ENCODE measurements around the gene TET2.

The TET2 gene

DNA sequence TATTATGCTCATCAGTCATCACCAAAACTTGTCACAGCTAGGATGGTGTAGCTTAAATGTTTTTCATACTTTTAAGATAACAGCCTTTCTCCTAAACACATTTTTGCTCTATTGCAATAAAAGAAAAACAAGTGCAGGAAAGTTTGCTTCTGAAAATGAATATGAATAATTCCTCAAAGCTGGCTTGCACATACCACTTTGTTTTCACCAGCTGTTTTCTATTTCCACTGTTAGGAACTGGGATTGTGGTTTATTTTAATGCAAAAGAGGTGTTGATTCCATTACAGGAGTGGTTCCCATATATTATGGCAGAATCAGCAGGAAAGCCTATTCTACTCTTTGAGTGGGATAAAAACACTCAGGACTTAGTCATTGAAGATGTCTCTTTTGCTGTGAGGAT, 181.3 kb downstream of the TET2 start:
- no peak for DNase-seq
- TF ChIP-seq, protein P1, sequence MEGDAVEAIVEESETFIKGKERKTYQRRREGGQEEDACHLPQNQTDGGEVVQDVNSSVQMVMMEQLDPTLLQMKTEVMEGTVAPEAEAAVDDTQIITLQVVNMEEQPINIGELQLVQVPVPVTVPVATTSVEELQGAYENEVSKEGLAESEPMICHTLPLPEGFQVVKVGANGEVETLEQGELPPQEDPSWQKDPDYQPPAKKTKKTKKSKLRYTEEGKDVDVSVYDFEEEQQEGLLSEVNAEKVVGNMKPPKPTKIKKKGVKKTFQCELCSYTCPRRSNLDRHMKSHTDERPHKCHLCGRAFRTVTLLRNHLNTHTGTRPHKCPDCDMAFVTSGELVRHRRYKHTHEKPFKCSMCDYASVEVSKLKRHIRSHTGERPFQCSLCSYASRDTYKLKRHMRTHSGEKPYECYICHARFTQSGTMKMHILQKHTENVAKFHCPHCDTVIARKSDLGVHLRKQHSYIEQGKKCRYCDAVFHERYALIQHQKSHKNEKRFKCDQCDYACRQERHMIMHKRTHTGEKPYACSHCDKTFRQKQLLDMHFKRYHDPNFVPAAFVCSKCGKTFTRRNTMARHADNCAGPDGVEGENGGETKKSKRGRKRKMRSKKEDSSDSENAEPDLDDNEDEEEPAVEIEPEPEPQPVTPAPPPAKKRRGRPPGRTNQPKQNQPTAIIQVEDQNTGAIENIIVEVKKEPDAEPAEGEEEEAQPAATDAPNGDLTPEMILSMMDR (IDR thresholded peaks at IDR 0.05; ENCODE audit: low read depth, low read length) = no peak
- H3K4me1 ChIP-seq = no peaks in the 10 kb centered on the region

DNA sequence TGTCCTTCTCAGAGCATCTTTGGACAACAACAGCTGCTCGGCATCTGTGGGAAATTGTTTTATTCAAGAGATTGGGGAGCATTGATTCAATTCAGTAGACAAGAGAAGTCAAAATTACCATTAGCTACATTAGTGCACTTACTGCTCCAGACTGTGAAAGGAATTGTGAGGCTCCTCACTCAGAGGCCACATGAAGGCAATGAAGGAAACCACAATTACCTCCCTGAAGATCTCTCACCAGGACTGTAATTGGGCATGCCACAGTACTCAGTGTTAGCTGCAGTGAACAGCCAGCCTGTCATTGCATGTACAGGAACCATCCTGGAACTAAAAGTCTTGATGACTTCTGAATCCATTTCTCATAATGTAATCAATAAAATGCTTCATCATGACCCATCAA, 182.4 kb downstream of the TET2 start:
- TF ChIP-seq, protein P1 (IDR thresholded peaks at IDR 0.05; ENCODE audit: low read depth, low read length) = no peak

More for the DNA sequence above, 181.3 kb downstream of the TET2 start:
- Histone ChIP-seq H3K36me3 (no peaks in the 10 kb centered on the region), H3K4me3 (ENCODE audit: low read depth, low read length) (no peak overlapping the region), H3K27me3 (no peaks in the 10 kb centered on the region), H3K9me3 (no peaks in the 10 kb centered on the region)

More for the DNA sequence above, 182.4 kb downstream of the TET2 start:
- Histone ChIP-seq H3K9me3 (no peaks in the 10 kb centered on the region), H3K27me3 (no peaks in the 10 kb centered on the region), H3K4me1 (no peaks in the 10 kb centered on the region), H3K36me3 (no peaks in the 10 kb centered on the region), H3K4me3 (ENCODE audit: low read depth, low read length) (no peak overlapping the region)
- DNase-seq = no peak
